C4-2B (cell line): ENCODE measurements around the gene PTAR1.
"Not testable (repeated sequence)": the region's sequence is repeated elsewhere in the genome, so short reads cannot be mapped to it uniquely, and the experiment has no call there.

Experiments
- H3K27ac ChIP-seq: fragments of 450-650 bp; 2 replicates; pipeline ENCODE4 v1.5.1; 2017
- ZFX ChIP-seq: fragments of 450-650 bp; IDR thresholded peaks from 2 replicates; pipeline ENCODE4 v1.6.1; 2017
- TF ChIP-seq, protein P1 (sequence below): fragments of 450-650 bp; conservative IDR thresholded peaks from 2 replicates; pipeline ENCODE4 v1.5.1; 2017; ENCODE audit warnings: mild to moderate bottlenecking

PTAR1 gene

DNA sequence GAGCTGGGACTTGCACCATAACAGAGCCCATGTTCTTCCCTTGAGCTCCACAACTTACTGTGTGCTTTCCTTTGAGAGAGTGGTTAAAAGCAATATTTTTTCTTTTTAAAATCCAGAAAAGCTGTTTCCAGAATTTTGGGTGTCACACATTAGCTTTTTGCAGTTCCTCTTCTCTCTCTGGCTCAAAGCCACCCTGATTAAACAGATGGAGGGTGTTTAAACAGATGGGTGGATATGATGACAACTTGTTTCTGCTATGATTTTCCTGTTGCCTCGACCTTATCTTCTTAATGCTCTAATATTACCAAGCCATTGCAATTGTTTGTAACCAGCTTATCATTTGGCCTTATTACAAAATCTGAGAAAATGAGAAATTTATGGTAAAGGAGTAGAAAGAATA lies 37.9 kb upstream of the PTAR1 start:
- H3K27ac ChIP-seq: no peak overlapping the region

DNA sequence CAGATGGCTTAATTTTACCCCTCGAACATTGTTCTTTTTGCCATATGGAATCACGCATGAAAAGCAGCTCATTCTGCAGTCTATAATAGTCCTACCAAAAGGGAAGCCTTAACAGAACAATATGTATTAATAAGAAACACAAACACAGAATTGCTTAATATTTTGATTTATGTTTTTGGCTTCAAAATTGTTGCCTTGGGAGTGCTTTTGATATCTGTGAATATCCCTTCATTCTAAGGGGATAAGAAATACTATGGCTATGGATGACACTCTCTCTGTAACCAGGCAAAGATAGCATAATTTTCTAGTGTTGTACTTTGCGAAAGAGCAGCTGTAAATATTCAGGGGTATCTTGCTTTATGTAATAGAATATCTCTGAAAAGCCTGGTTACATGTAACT lies 34.5 kb upstream of the PTAR1 start:
- no peak for TF ChIP-seq ZFX
- TF ChIP-seq, protein P1, sequence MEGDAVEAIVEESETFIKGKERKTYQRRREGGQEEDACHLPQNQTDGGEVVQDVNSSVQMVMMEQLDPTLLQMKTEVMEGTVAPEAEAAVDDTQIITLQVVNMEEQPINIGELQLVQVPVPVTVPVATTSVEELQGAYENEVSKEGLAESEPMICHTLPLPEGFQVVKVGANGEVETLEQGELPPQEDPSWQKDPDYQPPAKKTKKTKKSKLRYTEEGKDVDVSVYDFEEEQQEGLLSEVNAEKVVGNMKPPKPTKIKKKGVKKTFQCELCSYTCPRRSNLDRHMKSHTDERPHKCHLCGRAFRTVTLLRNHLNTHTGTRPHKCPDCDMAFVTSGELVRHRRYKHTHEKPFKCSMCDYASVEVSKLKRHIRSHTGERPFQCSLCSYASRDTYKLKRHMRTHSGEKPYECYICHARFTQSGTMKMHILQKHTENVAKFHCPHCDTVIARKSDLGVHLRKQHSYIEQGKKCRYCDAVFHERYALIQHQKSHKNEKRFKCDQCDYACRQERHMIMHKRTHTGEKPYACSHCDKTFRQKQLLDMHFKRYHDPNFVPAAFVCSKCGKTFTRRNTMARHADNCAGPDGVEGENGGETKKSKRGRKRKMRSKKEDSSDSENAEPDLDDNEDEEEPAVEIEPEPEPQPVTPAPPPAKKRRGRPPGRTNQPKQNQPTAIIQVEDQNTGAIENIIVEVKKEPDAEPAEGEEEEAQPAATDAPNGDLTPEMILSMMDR: no peak

More for the DNA sequence above, 37.9 kb upstream of the PTAR1 start:
- TF ChIP-seq, protein P1: no peak
- no peak for TF ChIP-seq ZFX

DNA sequence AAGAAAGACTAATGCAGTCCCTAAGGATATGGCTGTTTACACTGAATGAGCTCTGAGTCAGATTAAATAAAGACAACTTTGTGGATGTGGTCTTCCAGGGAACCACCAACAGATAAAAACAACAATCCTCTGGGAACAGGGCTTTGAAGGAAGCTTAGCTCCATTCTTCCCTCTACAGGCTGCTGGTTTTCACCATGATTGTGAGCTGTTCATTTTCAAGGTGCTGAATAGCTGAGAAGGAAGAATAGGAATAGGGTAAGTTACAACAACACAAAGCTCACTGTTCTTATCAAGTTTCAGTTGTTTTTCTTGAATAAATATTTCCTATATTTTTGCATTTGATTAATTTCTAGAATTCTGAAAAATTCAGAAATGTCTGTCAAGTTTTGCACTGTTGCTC lies 25.9 kb upstream of the PTAR1 start:
- TF ChIP-seq, protein P1: peak; percentile 12; the same call in 1 of the 2 replicates
- no peak for TF ChIP-seq ZFX
- H3K27ac ChIP-seq: no peak overlapping the region

More for the DNA sequence above, 34.5 kb upstream of the PTAR1 start:
- no peak overlapping the region for H3K27ac ChIP-seq

DNA sequence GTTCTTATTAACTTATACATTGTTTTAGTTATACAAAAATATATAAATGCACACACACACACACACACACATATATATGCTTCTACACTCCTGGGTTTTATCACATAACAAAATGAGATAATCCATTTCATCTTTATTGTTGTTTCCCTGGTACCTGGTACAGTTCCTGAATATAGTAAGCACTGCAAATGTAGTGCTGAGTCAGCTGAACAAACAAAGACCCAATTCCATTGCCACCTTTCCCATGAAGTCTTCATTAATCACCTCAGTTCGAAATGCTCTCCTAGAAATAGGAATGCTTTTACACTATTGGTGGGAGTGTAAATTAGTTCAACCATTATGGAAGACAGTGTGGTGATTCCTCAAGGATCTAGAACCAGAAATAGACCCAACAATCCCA lies 13.4 kb upstream of the PTAR1 start:
- no peak overlapping the region for H3K27ac ChIP-seq
- TF ChIP-seq, protein P1: no peak
- no peak for TF ChIP-seq ZFX

DNA sequence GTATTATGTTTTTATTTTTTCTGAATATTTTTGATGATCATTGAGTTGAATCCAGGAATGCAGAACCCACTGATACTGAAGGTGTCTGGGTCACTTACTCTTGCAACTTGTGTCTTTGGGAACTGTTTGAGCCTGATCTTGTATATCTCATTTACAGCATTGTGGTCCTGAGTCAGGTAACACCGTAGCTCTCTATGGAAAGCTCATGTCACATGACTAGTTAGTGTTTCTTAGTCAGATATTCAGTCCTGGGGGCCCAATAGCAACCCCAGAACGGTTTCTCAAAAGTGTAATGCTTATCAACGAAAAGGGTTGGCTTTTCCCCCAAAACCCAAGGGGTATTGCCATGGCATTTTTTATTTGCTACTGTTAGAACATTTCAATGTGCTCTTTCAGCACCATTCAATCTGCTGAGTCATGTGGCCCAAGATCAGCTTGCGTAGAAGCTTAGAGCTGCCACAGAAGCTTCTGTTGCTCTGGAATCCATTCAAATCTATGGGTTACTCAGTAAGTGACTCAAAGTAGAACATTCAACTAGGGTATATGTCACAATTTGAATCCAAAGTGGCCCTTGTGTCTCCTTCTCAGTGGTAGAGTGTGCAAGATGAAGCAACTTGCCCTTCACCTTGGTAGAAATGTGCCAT lies 12.1 kb upstream of the PTAR1 start:
- no peak for TF ChIP-seq ZFX
- TF ChIP-seq, protein P1: no peak
- H3K27ac ChIP-seq: no peak overlapping the region

DNA sequence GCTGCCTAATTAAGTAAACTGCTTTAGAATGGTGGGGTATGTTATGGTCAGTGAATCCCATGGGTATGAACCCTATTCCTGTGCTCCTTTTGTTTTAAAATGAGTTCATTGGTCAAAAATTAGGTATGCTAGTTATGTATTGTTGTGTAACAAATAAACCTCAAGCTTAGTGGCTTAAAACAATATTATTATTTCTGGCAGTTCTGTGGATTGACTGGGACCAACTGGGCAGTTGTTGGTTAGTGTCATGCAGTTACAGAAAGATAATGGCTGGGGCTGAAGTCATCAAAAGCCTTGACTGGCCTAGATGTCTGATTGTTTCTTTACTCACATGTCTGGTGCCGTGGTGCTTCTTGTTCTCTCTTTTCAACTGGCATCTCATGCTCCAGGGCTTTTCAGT lies 8.9 kb upstream of the PTAR1 start:
- TF ChIP-seq, protein P1: no peak
- no peak for TF ChIP-seq ZFX
- H3K27ac ChIP-seq: no peak overlapping the region

DNA sequence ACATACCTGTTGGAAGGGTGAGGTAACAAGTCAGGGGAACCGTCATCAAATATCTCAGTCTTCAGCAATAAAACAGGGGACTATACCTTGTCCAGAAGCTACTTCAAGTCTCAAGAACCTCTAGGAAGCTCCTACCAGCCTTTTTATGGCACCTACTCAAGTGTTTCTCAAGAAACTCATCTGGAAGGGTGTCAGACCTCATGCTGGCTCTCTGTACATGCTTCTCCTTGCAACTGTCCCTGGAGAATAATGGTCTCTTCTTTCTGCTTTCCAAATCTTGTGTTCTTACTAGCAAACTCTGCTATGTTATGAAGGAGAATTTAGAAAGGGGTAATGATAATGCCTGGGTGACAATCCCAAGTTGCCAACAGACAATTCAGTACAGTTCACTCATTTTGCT lies 8.3 kb upstream of the PTAR1 start:
- TF ChIP-seq, protein P1: no peak
- TF ChIP-seq ZFX: no peak
- no peak overlapping the region for H3K27ac ChIP-seq

DNA sequence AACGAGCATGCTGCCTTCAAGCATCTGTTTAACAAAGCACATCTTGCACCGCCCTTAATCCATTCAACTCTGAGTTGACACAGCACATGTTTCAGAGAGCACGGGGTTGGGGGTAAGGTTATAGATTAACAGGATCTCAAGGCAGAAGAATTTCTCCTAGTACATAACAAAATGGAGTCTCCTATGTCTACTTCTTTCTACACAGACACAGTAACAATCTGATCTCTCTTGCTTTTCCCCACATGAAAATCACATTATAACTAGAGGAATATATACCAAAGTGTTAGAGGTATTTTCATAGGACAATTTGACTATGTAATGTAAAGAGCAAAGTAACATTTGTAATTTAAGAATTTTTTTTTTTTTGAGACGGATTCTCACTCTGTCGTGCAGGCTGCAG lies 4.1 kb upstream of the PTAR1 start:
- H3K27ac ChIP-seq: not testable (repeated sequence)
